ENCODE measurements around the gene GNAO1.

GNAO1 gene

GRCh38 chr16:56317998-56318826 lies 126.9 kb downstream of the GNAO1 start:
- peak; percentile 98 for DNase-seq

- no peak for DNase-seq
Observed at GRCh38 chr16:56318827-56319140, 127.5 kb downstream of the GNAO1 start.

GRCh38 chr16:56319376-56319775 lies 128.1 kb downstream of the GNAO1 start:
- no peak for DNase-seq

GRCh38 chr16:56320056-56320455 lies 128.8 kb downstream of the GNAO1 start:
- DNase-seq: no peak

GRCh38 chr16:56320811-56321558 lies 129.7 kb downstream of the GNAO1 start:
- no peak for DNase-seq

- no peak for DNase-seq
Observed at GRCh38 chr16:56321571-56321970, 130.3 kb downstream of the GNAO1 start.

- no peak for DNase-seq
Observed at GRCh38 chr16:56324406-56324805, 133.1 kb downstream of the GNAO1 start.

GRCh38 chr16:56325956-56326355 lies 134.7 kb downstream of the GNAO1 start:
- DNase-seq: no peak

- no peak for DNase-seq
Observed at GRCh38 chr16:56327071-56327928, 136.0 kb downstream of the GNAO1 start.

- no peak for DNase-seq
Observed at GRCh38 chr16:56327929-56328258, 136.6 kb downstream of the GNAO1 start.

- no peak for DNase-seq
Observed at GRCh38 chr16:56328276-56329022, 137.2 kb downstream of the GNAO1 start.

GRCh38 chr16:56329887-56330286 lies 138.6 kb downstream of the GNAO1 start:
- no peak for DNase-seq

- no peak for DNase-seq
Observed at GRCh38 chr16:56330476-56330875, 139.2 kb downstream of the GNAO1 start.

GRCh38 chr16:56331399-56331798 lies 140.1 kb downstream of the GNAO1 start:
- DNase-seq: no peak

GRCh38 chr16:56331915-56332314 lies 140.6 kb downstream of the GNAO1 start:
- DNase-seq: no peak

- no peak for DNase-seq
Observed at GRCh38 chr16:56332464-56333079, 141.3 kb downstream of the GNAO1 start.

GRCh38 chr16:56334761-56335160 lies 143.5 kb downstream of the GNAO1 start:
- no peak for DNase-seq

GRCh38 chr16:56336071-56336688 lies 144.9 kb downstream of the GNAO1 start:
- no peak for DNase-seq

GRCh38 chr16:56336711-56337110 lies 145.4 kb downstream of the GNAO1 start:
- DNase-seq: no peak

GRCh38 chr16:56337131-56337857 lies 146.0 kb downstream of the GNAO1 start:
- DNase-seq: no peak

GRCh38 chr16:56337858-56338325 lies 146.6 kb downstream of the GNAO1 start:
- no peak for DNase-seq

Data from NCI-H2227 treated with DMSO at 0.1 percent for 48 hours (cell line).